ENCODE results near the gene METTL4.

DNA sequence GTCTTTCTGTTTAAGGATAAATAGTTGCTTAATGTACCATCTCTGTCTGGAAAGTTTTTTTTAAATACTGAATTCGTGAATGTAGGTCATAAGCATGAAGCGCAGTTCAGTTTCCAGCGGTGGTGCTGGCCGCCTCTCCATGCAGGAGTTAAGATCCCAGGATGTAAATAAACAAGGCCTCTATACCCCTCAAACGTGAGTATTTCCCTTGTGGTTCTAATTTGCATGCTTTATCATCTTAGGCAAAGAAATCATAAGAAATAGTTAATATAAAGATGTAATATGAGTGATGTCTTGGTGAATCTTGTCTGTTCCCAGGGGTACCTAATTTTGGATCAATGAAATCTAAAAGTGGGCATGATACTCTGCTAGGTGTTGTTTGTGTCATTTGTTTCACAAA lies 1.6 kb upstream of the METTL4 start:
- TF ChIP-seq, protein P1, sequence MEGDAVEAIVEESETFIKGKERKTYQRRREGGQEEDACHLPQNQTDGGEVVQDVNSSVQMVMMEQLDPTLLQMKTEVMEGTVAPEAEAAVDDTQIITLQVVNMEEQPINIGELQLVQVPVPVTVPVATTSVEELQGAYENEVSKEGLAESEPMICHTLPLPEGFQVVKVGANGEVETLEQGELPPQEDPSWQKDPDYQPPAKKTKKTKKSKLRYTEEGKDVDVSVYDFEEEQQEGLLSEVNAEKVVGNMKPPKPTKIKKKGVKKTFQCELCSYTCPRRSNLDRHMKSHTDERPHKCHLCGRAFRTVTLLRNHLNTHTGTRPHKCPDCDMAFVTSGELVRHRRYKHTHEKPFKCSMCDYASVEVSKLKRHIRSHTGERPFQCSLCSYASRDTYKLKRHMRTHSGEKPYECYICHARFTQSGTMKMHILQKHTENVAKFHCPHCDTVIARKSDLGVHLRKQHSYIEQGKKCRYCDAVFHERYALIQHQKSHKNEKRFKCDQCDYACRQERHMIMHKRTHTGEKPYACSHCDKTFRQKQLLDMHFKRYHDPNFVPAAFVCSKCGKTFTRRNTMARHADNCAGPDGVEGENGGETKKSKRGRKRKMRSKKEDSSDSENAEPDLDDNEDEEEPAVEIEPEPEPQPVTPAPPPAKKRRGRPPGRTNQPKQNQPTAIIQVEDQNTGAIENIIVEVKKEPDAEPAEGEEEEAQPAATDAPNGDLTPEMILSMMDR (IDR thresholded peaks at IDR 0.05), result no peak
- TF ChIP-seq, protein P2, sequence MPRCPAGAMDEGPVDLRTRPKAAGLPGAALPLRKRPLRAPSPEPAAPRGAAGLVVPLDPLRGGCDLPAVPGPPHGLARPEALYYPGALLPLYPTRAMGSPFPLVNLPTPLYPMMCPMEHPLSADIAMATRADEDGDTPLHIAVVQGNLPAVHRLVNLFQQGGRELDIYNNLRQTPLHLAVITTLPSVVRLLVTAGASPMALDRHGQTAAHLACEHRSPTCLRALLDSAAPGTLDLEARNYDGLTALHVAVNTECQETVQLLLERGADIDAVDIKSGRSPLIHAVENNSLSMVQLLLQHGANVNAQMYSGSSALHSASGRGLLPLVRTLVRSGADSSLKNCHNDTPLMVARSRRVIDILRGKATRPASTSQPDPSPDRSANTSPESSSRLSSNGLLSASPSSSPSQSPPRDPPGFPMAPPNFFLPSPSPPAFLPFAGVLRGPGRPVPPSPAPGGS (IDR thresholded peaks at IDR 0.05), result no peak
- no peak for TF ChIP-seq POLR2A (IDR thresholded peaks at IDR 0.05; ENCODE audit: low read length)

All from A549 (cell line).